ENCODE data around the gene SAMHD1. TPM values are rescaled to one million over a fixed set of nuclear protein-coding genes. Genes with fewer than 3 reads are reported as not detected.

The SAMHD1 gene
- total RNA-seq, 1 donor = 75.1 TPM

DNA sequence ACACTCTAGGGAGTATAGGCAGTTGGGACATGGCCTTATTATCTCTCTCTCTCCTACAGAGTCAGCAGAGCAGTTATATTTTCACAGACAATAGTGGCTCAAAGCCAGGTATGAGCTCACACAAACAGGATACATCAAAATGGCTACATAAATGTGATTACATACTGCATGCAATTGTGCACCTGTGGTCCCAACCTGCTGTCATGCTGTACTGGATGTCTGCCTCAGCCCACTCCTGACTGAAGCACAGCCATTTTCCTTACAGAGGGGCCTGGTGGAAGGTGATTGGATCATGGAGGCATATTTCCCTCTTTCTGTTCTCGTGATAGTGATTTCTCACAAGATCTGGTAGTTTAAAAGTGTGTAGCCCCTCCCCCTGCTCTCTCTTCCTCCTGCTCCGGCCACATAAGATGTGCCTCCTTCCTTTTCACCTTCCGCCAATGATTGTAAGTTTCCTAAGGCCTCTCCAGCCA is 37.0 kb upstream of the SAMHD1 start:
- TF ChIP-seq, protein P1, sequence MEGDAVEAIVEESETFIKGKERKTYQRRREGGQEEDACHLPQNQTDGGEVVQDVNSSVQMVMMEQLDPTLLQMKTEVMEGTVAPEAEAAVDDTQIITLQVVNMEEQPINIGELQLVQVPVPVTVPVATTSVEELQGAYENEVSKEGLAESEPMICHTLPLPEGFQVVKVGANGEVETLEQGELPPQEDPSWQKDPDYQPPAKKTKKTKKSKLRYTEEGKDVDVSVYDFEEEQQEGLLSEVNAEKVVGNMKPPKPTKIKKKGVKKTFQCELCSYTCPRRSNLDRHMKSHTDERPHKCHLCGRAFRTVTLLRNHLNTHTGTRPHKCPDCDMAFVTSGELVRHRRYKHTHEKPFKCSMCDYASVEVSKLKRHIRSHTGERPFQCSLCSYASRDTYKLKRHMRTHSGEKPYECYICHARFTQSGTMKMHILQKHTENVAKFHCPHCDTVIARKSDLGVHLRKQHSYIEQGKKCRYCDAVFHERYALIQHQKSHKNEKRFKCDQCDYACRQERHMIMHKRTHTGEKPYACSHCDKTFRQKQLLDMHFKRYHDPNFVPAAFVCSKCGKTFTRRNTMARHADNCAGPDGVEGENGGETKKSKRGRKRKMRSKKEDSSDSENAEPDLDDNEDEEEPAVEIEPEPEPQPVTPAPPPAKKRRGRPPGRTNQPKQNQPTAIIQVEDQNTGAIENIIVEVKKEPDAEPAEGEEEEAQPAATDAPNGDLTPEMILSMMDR (IDR thresholded peaks at IDR 0.05; ENCODE audit: insufficient read depth, low read depth, low read length) = no peak
- H3K4me3 ChIP-seq (ENCODE audit: low read depth, low read length) = no peak overlapping the region
- no peak for DNase-seq (ENCODE audit: low read depth)

DNA sequence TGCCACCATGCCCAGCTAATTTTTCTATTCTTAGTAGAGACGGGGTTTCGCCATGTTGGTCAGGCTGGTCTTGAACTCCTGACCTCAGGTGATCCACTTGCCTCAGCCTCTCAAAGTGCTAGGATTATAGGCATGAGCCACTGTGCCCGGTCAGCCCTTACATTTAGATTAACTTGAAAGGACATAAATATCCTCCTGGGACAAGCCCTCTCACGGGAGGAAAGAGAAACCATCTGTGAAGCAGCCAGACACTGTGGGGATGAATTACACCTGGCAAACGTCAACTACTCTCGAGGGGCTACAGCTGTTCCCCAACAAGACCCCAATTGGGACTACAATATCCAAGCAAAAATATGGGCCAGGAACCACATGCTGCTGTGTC is 32.7 kb upstream of the SAMHD1 start:
- H3K4me3 ChIP-seq (ENCODE audit: low read depth, low read length) = no peak overlapping the region
- TF ChIP-seq, protein P1 (IDR thresholded peaks at IDR 0.05; ENCODE audit: insufficient read depth, low read depth, low read length) = no peak
- no peak for DNase-seq (ENCODE audit: low read depth)

DNA sequence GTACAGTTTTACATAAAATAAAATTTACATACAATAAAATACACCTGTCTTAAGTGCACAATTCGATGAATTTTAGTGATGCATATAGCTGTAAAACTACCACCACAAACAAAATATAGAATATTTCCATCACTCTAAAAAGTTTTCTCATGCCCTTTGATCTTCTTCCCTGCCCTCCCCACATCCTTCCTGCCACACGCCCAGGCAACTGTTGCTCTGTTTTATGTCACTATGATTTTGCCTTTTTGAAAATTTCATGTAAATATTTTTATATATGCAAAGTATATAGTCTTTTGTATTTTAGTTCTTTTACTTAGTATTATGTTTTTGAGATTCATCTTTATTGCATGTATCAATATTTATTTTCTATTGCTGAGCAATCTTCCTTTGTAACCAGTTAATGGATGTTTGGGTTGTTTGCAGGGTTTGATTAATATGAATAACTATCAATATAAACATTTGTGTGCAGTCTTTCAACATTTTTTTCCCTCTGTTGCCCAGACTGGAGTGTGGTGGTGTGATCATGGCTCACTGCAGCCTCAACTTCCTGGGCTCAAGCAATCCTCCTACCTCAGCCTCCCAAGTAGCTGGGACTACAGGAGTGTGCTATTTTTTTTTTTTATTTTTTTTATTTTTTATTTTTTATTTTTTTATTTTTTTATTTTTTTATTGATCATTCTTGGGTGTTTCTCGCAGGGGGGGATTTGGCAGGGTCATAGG is 23.8 kb upstream of the SAMHD1 start:
- H3K4me3 ChIP-seq (ENCODE audit: low read depth, low read length) = no peak overlapping the region
- TF ChIP-seq, protein P1 (IDR thresholded peaks at IDR 0.05; ENCODE audit: insufficient read depth, low read depth, low read length) = no peak
- no peak for DNase-seq (ENCODE audit: low read depth)

DNA sequence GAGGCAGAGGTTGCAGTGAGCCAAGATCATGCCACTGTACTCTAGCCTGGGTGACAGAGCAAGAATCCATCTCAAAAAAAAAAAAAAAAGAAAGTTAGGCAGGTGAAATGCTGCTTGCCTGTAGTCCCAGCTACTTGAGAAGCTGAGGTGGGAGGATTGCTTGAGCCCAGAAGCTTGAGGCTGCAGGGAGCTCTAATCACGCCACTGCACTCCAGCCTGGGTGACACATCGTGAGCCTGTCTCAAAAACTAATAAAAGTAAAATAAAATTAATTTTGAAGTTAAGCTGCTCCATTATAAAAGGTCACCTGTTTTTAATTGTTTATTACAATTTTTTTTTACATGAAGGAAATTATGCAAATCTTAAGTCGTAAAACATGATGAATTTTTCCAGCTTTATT is 23.2 kb upstream of the SAMHD1 start:
- no peak for DNase-seq (ENCODE audit: low read depth)
- TF ChIP-seq, protein P1 (IDR thresholded peaks at IDR 0.05; ENCODE audit: insufficient read depth, low read depth, low read length) = no peak
- H3K4me3 ChIP-seq (ENCODE audit: low read depth, low read length) = no peak overlapping the region

DNA sequence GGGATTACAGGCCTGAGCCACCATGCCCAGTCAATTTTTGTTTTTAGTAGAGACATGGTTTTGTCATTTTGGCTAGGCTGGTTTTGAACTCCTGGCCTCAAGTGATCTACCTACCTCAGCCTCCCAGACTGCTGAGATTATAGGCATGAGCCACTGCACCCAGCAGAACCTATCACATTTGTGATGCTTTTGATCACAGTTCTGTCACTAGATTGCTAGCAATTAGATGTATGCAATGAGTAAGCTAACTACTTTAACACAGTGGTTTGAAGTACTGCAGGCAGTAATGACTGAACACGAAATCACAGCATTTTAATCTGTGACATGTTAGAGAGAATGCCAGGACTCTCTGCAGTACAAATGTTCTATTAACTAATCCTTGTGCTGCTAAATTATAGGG is 19.6 kb upstream of the SAMHD1 start:
- no peak overlapping the region for H3K4me3 ChIP-seq (ENCODE audit: low read depth, low read length)
- no peak for DNase-seq (ENCODE audit: low read depth)
- TF ChIP-seq, protein P1 (IDR thresholded peaks at IDR 0.05; ENCODE audit: insufficient read depth, low read depth, low read length) = no peak

DNA sequence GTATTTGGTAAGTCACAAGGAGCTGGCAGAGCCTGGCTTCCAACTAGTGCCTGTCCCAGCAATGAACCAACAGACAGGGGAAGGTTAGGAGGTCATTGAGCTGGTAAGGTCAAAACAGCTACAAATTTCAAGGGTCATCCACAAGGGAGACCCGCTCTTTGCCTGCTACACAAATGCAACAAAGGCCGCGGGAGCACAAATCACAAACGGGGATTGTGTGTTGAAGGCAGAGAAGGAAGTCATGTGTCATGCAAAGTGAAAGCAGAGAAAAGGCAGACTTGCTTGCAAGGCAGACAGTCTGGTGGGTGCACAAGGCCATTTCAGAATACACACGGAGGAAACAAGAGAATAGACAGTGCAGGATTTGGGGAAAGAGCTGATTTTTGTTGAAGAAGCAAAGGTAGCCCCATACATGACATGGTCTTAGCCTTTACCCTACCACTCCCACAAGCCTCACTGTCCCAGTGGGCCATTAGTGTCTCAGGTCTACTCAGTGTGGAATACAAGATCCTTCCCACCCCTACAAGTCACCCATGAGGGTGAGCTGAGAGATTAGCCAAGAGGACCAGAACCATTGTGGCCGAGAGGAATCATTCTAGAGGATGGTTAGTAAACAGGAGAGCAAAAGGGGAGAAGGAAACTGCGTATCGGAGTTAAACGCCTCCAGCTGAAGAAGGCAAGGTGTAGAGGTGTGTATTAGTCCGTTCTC is 18.1 kb upstream of the SAMHD1 start:
- TF ChIP-seq, protein P1 (IDR thresholded peaks at IDR 0.05; ENCODE audit: insufficient read depth, low read depth, low read length) = no peak
- DNase-seq (ENCODE audit: low read depth) = no peak

More for the DNA sequence above, 18.1 kb upstream of the SAMHD1 start:
- no peak overlapping the region for H3K4me3 ChIP-seq (ENCODE audit: low read depth, low read length)

Data from fibroblast of villous mesenchyme (primary cell).